SU-DHL-6 (cell line): Measurements from ENCODE around the gene RASGRF2.

Experiments
- H2AFZ ChIP-seq: fragments of 200-600 bp; sonication (generic); 2 replicates; pipeline ENCODE4 v1.6.1; 2014; ENCODE audit warnings: low read depth, mild to moderate bottlenecking, moderate library complexity, mixed read lengths, antibody characterized with exemption, low read length; ENCODE audit not compliant: severe bottlenecking
- H3F3A ChIP-seq: fragments of 200-600 bp; shearing (Covaris generic); 2 replicates; pipeline ENCODE4 v1.6.0; 2016; ENCODE audit warnings: antibody characterized with exemption, mild to moderate bottlenecking; ENCODE audit not compliant: insufficient read depth
- H3K27ac ChIP-seq: fragments of 200-600 bp; sonication (generic); 2 replicates; pipeline ENCODE4 v1.5.1; 2016; ENCODE audit warnings: low read depth, mild to moderate bottlenecking, low read length, moderate library complexity, mixed read lengths
- H3K27me3 ChIP-seq: fragments of 200-600 bp; sonication (generic), shearing (Covaris generic); 2 replicates; pipeline ENCODE4 v1.6.0; 2014; ENCODE audit warnings: mild to moderate bottlenecking, low read length
- H3K36me3 ChIP-seq: fragments of 200-600 bp; sonication (generic); 2 replicates; pipeline ENCODE4 v1.6.1; 2014; ENCODE audit warnings: mild to moderate bottlenecking, low read length, mixed read lengths
- H3K4me2 ChIP-seq: fragments of 300-600, 200-600 bp; shearing (Covaris generic), sonication (generic); 2 replicates; pipeline ENCODE4 v1.6.0; 2014; ENCODE audit warnings: low read length, low read depth, mild to moderate bottlenecking; ENCODE audit not compliant: poor library complexity, severe bottlenecking
- H3K4me3 ChIP-seq: fragments of 200-600 bp; sonication (generic); 2 replicates; pipeline ENCODE4 v1.5.1; 2014; ENCODE audit warnings: antibody characterized with exemption, low read length, mild to moderate bottlenecking, mixed read lengths; ENCODE audit not compliant: insufficient read depth, poor library complexity, severe bottlenecking
- H3K79me2 ChIP-seq: fragments of 200-600 bp; sonication (generic); 2 replicates; pipeline ENCODE4 v1.6.1; 2014; ENCODE audit warnings: mild to moderate bottlenecking, low read length, moderate library complexity; ENCODE audit not compliant: insufficient read depth
- H3K9ac ChIP-seq: fragments of 200-600 bp; sonication (generic); 2 replicates; pipeline ENCODE4 v1.7.0; 2014; ENCODE audit warnings: mild to moderate bottlenecking, low read length
- H3K9me2 ChIP-seq: fragments of 200-600 bp; sonication (generic); replicated peaks from 2 replicates; pipeline ENCODE4 v1.6.1; 2014; ENCODE audit warnings: low read length; ENCODE audit not compliant: insufficient read depth
- H3K9me3 ChIP-seq: fragments of 200-600 bp; sonication (generic); 2 replicates; pipeline ENCODE4 v1.6.1; 2014; ENCODE audit warnings: low read length, mixed read lengths; ENCODE audit not compliant: insufficient read depth
- H4K20me1 ChIP-seq: fragments of 200-600 bp; sonication (generic); 2 replicates; pipeline ENCODE4 v1.6.1; 2014; ENCODE audit warnings: low read depth, mild to moderate bottlenecking, antibody characterized with exemption, low read length, moderate library complexity, mixed read lengths
- CTCF ChIP-seq: fragments of 200-600 bp; sonication (generic); IDR thresholded peaks from one replicate; pipeline ENCODE4 v1.5.1; 2017; ENCODE audit warnings: antibody characterized with exemption, mild to moderate bottlenecking, low read length, moderate library complexity; ENCODE audit not compliant: insufficient read depth, poor library complexity, severe bottlenecking
- EZH2phosphoT487 ChIP-seq: fragments of 200-600 bp; sonication (generic), shearing (Covaris generic); conservative IDR thresholded peaks from 2 replicates; pipeline ENCODE4 v1.6.1; 2018; ENCODE audit warnings: mild to moderate bottlenecking, antibody characterized with exemption, low read length, moderate library complexity, mixed read lengths

RASGRF2 gene

GRCh38 chr5:81226286-81226685 is 266.1 kb downstream of the RASGRF2 start:
- Histone ChIP-seq H3K27ac (no peak overlapping the region), H2AFZ (no peak overlapping the region), H3K27me3 (no peaks in the 10 kb centered on the region), H3K9me3 (no peaks in the 10 kb centered on the region), H4K20me1 (no peaks in the 10 kb centered on the region), H3K9ac (no peak overlapping the region), H3K79me2 (no peaks in the 10 kb centered on the region), H3K4me2 (no peak overlapping the region), H3F3A (no peaks in the 10 kb centered on the region), H3K9me2 (no peaks in the 10 kb centered on the region), H3K4me3 (no peak overlapping the region), H3K36me3 (no peaks in the 10 kb centered on the region)
- TF ChIP-seq EZH2phosphoT487: no peak
- TF ChIP-seq CTCF: no peak

- H2AFZ ChIP-seq: no peak overlapping the region
These were observed 266.8 kb downstream of the RASGRF2 start for GRCh38 chr5:81226949-81227348.

GRCh38 chr5:81228084-81228483 is 267.9 kb downstream of the RASGRF2 start:
- Histone ChIP-seq H3F3A (no peaks in the 10 kb centered on the region), H3K27me3 (no peaks in the 10 kb centered on the region), H3K4me2 (no peak overlapping the region), H3K79me2 (no peaks in the 10 kb centered on the region), H3K27ac (no peak overlapping the region), H4K20me1 (no peaks in the 10 kb centered on the region), H3K9ac (no peak overlapping the region), H3K9me2 (no peaks in the 10 kb centered on the region), H3K4me3 (no peak overlapping the region), H3K36me3 (no peaks in the 10 kb centered on the region), H3K9me3 (no peaks in the 10 kb centered on the region), H2AFZ (no peak overlapping the region)
- TF ChIP-seq CTCF (no peak), EZH2phosphoT487 (no peak)

More at GRCh38 chr5:81226949-81227348, 266.8 kb downstream of the RASGRF2 start:
- no peaks in the 10 kb centered on the region for H3F3A ChIP-seq
- no peaks in the 10 kb centered on the region for H3K9me2 ChIP-seq
- H3K4me3 ChIP-seq: no peak overlapping the region
- no peaks in the 10 kb centered on the region for H3K9me3 ChIP-seq
- no peaks in the 10 kb centered on the region for H3K79me2 ChIP-seq
- H4K20me1 ChIP-seq: no peaks in the 10 kb centered on the region
- no peaks in the 10 kb centered on the region for H3K36me3 ChIP-seq
- no peaks in the 10 kb centered on the region for H3K27me3 ChIP-seq
- TF ChIP-seq EZH2phosphoT487 (no peak), CTCF (no peak)
- H3K9ac ChIP-seq: no peak overlapping the region
- no peak overlapping the region for H3K27ac ChIP-seq
- no peak overlapping the region for H3K4me2 ChIP-seq

- Histone ChIP-seq H4K20me1 (no peaks in the 10 kb centered on the region), H3K27ac (no peak overlapping the region), H3K9me2 (no peaks in the 10 kb centered on the region), H3F3A (no peaks in the 10 kb centered on the region), H3K9me3 (no peaks in the 10 kb centered on the region), H3K36me3 (no peaks in the 10 kb centered on the region), H3K4me3 (no peak overlapping the region), H3K79me2 (no peaks in the 10 kb centered on the region), H2AFZ (no peak overlapping the region), H3K4me2 (no peak overlapping the region), H3K9ac (no peak overlapping the region), H3K27me3 (no peaks in the 10 kb centered on the region)
- no peak for TF ChIP-seq CTCF
- TF ChIP-seq EZH2phosphoT487: no peak
These were observed 270.3 kb downstream of the RASGRF2 start for GRCh38 chr5:81230416-81230815.
